HL-60 (cell line): ENCODE data around the gene SHISA6.

Experiments used
- CTCF ChIP-seq: IDR thresholded peaks from one replicate; pipeline ENCODE4 v1.5.1; 2011; ENCODE audit warnings: low read length, control low read depth, inconsistent platforms; ENCODE audit not compliant: insufficient read depth
- SPI1 ChIP-seq: IDR thresholded peaks from 2 replicates; pipeline ENCODE4 v1.6.1; 2012; ENCODE audit warnings: low read depth, mild to moderate bottlenecking, borderline replicate concordance

GRCh38 chr17:11454096-11454495 is 213.1 kb downstream of the SHISA6 start:
- TF ChIP-seq CTCF (no peak), SPI1 (no peak)
